ENCODE results near the gene EPB41L2. TPM values are rescaled to one million over a fixed set of nuclear protein-coding genes. Genes with fewer than 3 reads are reported as not detected.
"Not testable (repeated sequence)": the region's sequence is repeated elsewhere in the genome, so short reads cannot be mapped to it uniquely, and the experiment has no call there.

Gene EPB41L2
- polyA plus RNA-seq, 4 donors = 132 to 169 (median 152) TPM

- no peak for DNase-seq (ENCODE audit: low read depth in 4 of 4, low spot score in 2 of 4)
Measured at GRCh38 chr6:130959951-130960350, 103.1 kb downstream of the EPB41L2 start.

DNA sequence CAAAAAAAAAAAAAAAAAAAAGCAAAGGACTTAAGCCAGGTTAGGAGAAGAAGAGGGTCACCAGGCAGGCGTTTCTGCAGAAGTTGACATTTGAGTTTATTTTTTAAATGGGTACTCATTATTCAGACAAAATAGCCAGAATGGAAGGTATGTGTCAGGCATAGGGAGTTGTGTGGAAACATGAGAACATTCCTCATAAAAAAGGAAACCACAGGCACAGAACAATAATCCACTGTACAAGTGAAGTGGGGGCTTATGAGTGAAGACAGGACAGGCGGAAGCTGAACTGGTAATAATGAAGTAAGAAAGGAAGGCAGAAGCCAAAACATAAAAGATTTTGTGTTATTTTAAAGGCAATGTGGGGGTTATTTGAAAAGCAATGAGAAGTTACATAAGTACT is 104.6 kb downstream of the EPB41L2 start:
- no peak for DNase-seq (ENCODE audit: low read depth in 4 of 4, low spot score in 2 of 4)

DNA sequence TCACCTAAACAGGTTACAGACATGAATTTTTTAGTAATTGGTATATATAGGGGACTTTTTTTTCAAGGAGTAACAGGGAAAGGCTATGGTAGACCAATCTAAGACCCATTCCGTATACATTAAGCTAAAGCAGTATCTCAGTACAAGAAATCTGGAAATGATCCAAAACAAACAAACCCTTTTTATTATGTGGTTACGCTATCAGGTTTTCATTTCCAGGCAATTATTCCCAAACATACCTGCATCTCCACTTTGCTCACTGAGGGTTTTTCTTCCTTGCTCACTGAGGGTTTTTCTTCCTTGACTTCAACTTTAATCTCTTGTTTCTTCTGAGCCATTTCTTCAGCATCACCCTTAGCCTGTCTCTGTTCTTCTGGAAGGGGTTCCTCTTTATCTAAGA is 107.3 kb downstream of the EPB41L2 start:
- no peak for DNase-seq (ENCODE audit: low read depth in 4 of 4, low spot score in 2 of 4)

- DNase-seq (ENCODE audit: low read depth in 4 of 4, low spot score in 2 of 4) = no peak
Measured at GRCh38 chr6:130949553-130949952, 113.5 kb downstream of the EPB41L2 start.

DNA sequence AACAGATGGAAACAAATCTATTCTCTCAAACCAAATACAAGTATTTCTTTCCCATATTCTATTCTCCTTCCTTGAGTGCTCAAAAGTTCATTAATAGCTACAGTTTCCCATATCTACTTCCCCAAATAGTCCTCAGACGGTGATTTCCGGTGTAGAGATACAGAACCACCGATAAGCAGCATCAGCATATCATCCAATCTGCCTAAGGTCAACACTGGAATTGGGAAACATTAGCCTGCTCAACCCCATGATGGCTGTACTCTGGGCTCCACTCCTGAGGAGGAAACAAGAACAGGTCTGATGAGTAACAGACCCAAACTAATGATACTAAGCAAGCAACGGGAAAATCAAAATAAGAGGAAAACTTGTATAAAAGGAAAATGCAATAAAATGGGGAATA is 115.6 kb downstream of the EPB41L2 start:
- DNase-seq (ENCODE audit: low read depth in 4 of 4, low spot score in 2 of 4) = no peak

DNA sequence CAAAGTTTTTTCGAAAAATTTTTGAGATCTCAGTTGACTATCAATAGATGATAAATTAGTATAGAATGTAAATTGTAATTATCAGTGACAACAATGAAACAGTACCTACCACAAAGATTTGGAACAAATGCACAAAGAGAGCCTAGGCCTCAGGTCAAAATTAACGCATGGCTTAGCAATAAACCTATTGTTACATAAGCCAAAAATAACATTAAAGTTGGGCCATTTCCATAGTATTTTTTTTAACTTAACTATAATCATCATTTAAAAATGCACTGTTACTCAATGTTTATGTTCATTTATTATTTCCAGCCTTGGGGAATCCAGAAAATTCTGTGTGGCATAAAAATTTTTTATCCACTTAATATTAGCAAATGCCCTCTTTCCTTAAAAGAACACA is 117.0 kb downstream of the EPB41L2 start:
- DNase-seq (ENCODE audit: low read depth in 4 of 4, low spot score in 2 of 4) = no peak

GRCh38 chr6:130945401-130945919 is 117.6 kb downstream of the EPB41L2 start:
- no peak for DNase-seq (ENCODE audit: low read depth in 4 of 4, low spot score in 2 of 4)

- DNase-seq (ENCODE audit: low read depth in 4 of 4, low spot score in 2 of 4) = no peak
Measured at GRCh38 chr6:130944486-130944885, 118.6 kb downstream of the EPB41L2 start.

DNA sequence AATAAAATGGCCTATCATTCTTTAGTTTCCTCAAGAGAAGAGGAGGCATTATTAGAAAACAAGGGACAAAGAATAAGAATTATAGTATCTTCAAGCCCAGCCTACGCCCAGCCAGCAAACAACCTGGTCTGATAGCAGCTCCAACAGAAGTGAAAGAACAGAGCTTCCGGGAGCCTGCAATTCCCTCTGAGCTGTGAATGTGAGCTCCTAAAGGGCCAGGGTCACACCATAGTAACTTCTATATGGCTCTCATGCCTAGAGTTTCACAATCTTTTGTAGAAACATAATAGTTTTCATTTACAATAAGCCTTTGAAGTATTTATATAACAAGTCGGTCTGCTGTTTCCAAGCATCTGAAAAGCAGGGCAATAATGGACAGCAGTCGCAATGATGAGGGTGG is 119.3 kb downstream of the EPB41L2 start:
- DNase-seq (ENCODE audit: low read depth in 4 of 4, low spot score in 2 of 4) = no peak

GRCh38 chr6:130942752-130943151 is 120.3 kb downstream of the EPB41L2 start:
- not testable (repeated sequence) for DNase-seq (ENCODE audit: low read depth in 4 of 4, low spot score in 2 of 4)

DNA sequence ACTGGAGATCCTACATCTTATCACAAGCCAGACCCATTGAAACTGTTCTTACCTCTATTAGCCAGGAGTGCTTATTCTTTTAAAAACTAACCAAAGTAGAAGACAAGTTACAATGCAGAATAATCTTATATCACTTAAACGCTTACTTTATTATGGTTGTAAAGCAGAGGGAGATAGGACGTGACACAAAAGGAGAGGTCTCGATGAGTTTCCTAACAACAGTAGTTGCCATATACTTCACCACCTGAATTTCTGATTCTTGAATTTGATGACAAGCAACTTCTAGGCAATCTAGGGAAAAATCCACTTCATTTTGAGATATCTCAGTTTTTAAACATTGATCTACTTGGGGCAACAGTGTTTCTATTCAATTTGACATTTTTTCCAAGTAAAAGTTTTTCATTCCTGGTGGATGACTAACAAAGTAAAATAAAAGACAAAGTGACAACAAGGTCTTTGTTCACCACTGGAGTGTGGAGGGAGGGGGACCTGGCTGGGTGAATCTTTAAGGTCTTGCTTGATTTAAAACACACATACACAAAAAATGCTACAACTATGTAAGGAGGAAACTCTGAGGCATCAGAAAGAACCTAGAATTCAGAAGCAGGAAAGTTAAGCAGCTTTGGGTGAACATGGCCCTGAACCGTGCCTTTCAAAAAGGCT is 125.0 kb downstream of the EPB41L2 start:
- no peak for DNase-seq (ENCODE audit: low read depth in 4 of 4, low spot score in 2 of 4)

DNA sequence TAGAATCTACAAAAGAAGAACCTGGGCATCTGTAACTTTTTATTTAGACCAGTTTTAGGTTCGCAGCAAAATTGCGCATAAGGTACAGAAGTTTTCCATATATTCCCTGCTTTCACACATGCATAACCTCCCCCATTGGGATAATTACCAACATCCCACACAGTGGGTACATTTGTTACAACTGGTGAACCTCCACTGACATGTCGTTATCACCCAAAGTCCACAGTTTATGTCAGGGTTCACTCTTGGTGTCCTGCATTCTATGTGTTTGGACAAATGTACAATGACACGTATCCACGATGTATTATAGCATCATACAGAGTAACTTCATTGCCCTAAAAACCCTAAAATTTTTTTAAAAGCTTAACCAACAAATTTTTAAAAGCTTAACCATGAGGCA is 126.1 kb downstream of the EPB41L2 start:
- no peak for DNase-seq (ENCODE audit: low read depth in 4 of 4, low spot score in 2 of 4)

GRCh38 chr6:130935978-130936377 is 127.1 kb downstream of the EPB41L2 start:
- no peak for DNase-seq (ENCODE audit: low read depth in 4 of 4, low spot score in 2 of 4)

DNA sequence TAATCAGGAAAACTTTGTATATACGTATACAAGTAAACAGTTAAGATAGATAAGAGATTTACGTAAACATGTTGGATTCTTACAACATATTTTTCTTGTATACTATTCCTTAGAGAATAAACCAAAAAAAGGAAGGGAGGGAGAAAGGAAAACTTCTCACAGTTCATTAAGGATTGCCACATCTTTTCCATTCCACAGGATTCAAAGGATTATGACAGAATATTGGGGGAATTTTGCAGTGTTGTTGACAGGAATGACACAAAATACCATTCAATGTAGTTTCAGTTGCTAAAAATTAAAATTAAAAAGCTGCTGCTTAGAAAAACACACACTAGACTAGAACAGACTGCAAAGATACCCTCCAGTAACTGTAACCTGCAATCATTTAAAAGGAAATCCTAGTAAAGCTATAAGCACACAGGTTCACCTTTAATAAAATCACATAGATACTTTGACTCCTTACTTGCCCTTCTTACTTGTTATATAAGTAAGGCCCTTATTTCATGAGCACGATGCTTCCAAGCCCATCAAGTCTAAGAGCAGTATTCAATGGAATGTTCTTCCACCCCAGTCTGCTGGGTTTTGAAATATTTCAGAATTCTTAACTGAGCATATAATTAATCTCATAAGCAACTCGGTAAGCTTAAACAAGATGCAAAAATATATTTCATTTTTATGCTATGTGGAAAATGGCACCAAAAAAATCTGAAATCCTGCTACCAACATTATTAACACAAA is 128.0 kb downstream of the EPB41L2 start:
- DNase-seq (ENCODE audit: low read depth in 4 of 4, low spot score in 2 of 4) = no peak

DNA sequence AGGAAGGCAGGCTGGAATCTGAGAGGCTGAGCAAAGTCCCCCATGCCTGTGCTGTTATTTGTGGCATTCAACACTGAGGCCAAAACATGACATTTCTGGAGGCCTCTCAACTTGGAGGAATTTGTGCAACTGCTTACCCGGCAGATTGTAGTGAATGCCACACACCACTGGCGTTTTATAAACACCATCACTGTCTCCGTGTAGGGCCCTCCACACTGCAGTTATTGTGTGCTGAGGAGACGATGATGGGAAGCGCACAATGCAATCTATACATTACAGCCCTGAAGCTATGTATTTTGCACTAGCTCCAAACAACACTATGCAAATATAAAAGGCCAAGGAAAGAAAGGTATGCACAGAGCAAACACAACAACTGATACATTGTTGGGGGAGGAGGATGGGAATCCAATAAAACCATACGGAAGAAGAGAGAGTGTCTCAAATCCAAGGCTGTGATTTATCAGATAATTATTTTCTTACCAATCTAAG is 129.3 kb downstream of the EPB41L2 start:
- no peak for DNase-seq (ENCODE audit: low read depth in 4 of 4, low spot score in 2 of 4)

DNA sequence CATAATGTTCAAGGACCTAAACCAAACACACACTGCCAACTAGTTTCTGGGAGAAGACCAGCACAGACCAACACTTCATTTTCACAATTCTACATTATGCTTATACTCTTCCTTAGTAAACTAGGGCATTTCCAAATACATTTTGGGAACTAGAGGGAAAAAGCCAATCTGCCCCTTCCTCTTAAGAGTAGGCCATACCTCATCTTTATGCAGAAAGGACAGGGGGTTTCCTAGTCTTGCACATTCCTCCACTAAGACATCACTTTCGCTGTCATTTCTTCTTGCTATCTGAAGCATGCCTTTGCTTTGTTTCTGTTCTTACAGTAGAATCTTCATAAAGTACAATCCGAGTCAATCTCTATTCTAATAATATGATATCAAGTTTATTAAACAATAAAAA is 130.1 kb downstream of the EPB41L2 start:
- no peak for DNase-seq (ENCODE audit: low read depth in 4 of 4, low spot score in 2 of 4)

GRCh38 chr6:130932438-130932837 is 130.6 kb downstream of the EPB41L2 start:
- no peak for DNase-seq (ENCODE audit: low read depth in 4 of 4, low spot score in 2 of 4)

GRCh38 chr6:130931683-130932082 is 131.4 kb downstream of the EPB41L2 start:
- no peak for DNase-seq (ENCODE audit: low read depth in 4 of 4, low spot score in 2 of 4)

DNA sequence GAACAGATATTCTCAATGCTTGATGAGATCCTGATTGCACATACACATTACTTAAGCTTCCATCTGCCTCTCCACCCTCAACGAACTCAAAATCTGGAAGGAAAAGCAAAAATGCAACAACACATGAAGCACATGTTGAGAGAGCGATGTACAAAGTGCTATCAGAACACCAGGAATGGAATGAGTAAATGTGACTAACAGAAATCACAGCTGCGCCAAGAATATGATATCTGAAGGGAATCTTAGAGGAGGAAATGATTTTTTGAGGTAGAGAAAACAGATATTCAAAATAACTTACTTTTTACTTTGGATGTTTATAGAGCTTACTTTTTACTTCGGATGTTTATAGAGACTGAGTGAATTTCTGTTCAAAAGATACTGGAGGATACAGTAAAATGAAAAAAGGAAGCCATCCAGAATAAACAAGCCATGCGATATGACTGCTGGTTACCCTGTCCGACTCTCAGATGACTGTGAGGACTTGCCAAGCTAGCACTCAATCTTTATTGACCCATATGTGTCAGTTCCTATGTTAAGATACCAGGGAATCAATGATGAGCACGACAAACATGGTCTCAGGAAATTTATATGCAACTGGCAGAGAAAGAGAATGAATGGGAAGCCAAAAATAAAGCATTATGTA is 133.9 kb downstream of the EPB41L2 start:
- no peak for DNase-seq (ENCODE audit: low read depth in 4 of 4, low spot score in 2 of 4)

DNA sequence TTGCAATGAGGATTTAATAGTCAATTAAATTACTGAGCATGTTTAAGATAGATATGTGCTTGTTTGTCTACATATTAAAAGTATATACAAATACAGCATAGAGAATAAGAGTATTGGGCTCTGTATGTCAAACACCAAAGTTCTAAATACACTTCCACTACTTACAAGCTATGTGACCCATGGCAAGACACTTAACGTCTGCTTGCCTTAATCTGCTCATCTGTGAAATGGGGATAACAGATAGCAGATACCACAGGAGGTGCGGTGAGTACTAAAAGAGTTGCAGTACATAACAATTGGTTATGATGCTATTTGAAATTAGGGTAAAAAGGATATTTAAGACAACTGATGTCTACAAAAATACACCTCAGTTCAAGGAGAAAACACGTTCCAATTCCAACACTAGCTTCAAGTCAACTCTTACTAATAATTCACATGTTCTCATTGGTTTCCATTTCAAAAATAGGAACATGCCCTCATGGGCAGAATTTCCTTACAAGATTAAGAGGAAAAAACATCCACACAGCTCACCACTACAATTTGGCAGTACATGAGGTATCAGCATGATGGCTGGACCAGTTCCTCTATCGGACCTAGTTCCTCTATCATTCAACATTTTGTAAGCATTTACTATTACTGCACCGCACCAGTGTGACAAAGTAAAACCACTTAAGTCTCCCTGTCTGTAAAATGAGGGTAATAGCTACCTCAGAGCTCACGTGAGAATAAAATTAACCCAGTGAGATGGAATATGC is 134.7 kb downstream of the EPB41L2 start:
- DNase-seq (ENCODE audit: low read depth in 4 of 4, low spot score in 2 of 4) = no peak

DNA sequence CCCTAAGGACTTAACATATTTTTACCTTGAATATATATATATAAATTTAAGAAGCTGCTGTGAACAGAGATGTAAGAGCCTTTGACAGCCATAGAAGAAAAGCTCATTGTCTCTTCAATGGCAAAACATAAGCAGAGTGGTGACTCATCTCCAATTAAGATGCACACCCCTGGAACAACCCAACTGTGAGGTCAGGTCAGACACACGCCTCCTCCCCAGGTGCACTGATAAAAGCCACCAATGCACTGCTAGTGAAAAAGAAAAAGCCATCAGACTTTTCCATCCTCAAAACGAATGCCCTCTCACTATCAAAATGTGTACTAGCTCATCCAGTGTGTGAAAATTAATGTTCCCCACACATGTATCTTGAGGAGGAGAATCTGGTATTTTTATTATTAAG is 135.7 kb downstream of the EPB41L2 start:
- no peak for DNase-seq (ENCODE audit: low read depth in 4 of 4, low spot score in 2 of 4)
